Colonic mucosa (tissue), 4 donors: ENCODE results near the gene AMIGO3. TPM values are rescaled to one million over a fixed set of nuclear protein-coding genes. Genes with fewer than 3 reads are reported as not detected.

Experiments
- DNase-seq: peaks from one replicate; pipeline ENCODE4 v3.0.0-alpha.2; 2020
- H3K27ac ChIP-seq: fragments of 200-600 bp; one replicate; pipeline ENCODE4 v1.8.0; 2021
- H3K27me3 ChIP-seq: fragments of 200-600 bp; one replicate; pipeline ENCODE4 v1.8.0; 2021
- H3K36me3 ChIP-seq: fragments of 200-600 bp; one replicate; pipeline ENCODE4 v1.8.0; 2021
- H3K4me1 ChIP-seq: fragments of 200-600 bp; one replicate; pipeline ENCODE4 v1.8.0; 2021; ENCODE audit warnings: mild to moderate bottlenecking
- H3K4me3 ChIP-seq: fragments of 200-600 bp; one replicate; pipeline ENCODE4 v1.8.0; 2021
- H3K9ac ChIP-seq, 2 donors: one replicate each; pipeline ENCODE4 v1.7.0; 2013; ENCODE audit warnings: control low read depth in 2 of 2, low read depth in 2 of 2, low read length in 2 of 2
- H3K9me3 ChIP-seq: fragments of 200-600 bp; one replicate; pipeline ENCODE4 v1.8.0; 2021
- intact Hi-C: fragments of 100-400 bp; cut with DNase I; formaldehyde crosslinking; loops from one replicate; pipeline ENCODE4 v1.14.1; 2022
- total RNA-seq, 2 donors: library from RNA; stranded (reverse); fragmentation: NEBNext Ultra II Directional in 1 of 2; extraction: Animal tissue kit (Norgen Biotek cat#: 25700) in 1 of 2; gene quantifications; one replicate each; pipeline ENCODE4 v1.2.1, GENCODE V29; 2021
- TF ChIP-seq, protein P1 (sequence below): fragments of 200-600 bp; IDR thresholded peaks from one replicate; pipeline ENCODE4 v1.8.0; 2022; ENCODE audit warnings: antibody characterized with exemption, mild to moderate bottlenecking
- donor health status: healthy.
- donor health status: DM: no; HTN: no; CAD: no.
- donor health status: DM: no; HTN: no; CAD: no.

Gene AMIGO3
- total RNA-seq, 2 donors from 2014 or later: 0.16 TPM; not detected in 1

DNA sequence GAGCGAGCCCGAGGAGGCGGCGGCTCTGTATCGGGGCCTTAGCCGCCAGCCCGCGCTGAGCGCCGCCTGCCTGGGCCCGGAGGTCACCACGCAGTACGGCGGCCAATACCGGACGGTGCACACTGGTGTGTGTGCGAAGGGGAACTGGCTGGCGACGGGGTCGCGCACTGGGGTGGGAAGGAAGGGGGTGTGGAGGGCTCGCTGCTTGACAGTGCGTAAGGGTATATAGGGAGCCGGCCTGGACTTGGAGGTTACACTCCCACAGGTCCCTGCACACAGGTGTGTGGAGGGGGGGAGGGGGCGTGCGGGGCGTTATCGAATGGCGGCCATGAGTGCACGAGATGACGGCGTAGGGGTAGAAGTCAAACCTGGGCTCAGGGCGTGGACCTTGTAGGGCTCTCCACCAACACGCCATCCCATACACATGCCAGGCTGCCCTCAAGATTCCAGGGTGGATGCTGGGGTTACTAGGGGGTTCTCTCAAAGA is 44.9 kb downstream of the AMIGO3 start:
- DNase-seq: peak; percentile 35
- TF ChIP-seq, protein P1, sequence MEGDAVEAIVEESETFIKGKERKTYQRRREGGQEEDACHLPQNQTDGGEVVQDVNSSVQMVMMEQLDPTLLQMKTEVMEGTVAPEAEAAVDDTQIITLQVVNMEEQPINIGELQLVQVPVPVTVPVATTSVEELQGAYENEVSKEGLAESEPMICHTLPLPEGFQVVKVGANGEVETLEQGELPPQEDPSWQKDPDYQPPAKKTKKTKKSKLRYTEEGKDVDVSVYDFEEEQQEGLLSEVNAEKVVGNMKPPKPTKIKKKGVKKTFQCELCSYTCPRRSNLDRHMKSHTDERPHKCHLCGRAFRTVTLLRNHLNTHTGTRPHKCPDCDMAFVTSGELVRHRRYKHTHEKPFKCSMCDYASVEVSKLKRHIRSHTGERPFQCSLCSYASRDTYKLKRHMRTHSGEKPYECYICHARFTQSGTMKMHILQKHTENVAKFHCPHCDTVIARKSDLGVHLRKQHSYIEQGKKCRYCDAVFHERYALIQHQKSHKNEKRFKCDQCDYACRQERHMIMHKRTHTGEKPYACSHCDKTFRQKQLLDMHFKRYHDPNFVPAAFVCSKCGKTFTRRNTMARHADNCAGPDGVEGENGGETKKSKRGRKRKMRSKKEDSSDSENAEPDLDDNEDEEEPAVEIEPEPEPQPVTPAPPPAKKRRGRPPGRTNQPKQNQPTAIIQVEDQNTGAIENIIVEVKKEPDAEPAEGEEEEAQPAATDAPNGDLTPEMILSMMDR: no peak

DNA sequence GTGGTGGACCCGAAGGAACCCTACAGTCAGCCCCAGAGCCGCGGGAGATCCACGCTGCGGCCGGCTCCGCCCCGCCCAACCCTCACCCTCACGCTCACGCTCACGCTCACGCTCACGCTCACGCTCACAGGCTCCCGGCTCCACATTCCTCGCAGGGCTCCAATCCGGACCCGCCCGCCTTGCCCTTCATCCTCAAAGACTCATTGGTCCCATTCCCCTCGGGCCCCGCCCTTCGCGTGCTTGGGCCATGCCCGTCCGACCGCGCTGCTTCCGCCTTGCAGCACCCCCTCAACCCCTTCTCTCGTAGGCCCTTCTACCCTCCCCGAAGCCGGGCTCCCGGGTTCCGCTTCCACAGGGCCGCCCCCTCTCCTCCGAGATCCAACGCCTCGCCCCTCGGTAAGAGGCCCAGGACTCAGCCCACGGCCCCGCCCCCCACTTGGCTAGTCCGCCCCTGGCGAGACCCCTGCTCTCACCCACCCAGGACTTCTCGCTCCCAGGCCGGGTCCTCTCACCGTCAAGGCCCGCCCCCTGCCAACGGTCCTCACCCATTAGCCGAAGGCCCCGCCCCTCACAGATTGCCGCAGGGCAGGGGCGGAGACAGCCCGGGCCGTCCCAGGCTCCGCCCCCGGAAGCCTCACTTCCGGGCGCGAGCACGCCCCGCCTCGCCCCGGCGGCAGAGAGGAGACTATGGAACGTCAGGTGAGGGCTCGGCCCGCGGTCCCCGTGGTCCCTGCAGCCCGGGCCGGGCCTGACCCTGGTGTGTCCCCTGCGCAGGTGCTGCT is 45.6 kb downstream of the AMIGO3 start, which contains the start of gene APEH:
APEH (plus strand) TSS at position 637 of the 782 bp plus-strand sequence; CDS start at position 688, 51 bp downstream.
- Histone ChIP-seq H3K4me1 (no peaks in the 10 kb centered on the region), H3K27ac (peak within 1 kb of the TSS; percentile 92), H3K27me3 (no peaks in the 10 kb centered on the region), H3K9me3 (no peaks in the 10 kb centered on the region), H3K4me3 (peak within 1 kb of the TSS; percentile 97), H3K9ac (peak within 1 kb of the TSS; percentile 80 to 88), H3K36me3 (no peaks in the 10 kb centered on the region)
- TF ChIP-seq, protein P1: no peak
- DNase-seq: peak; percentile 97
- intact Hi-C loops: no loop called here

More for the DNA sequence above, 44.9 kb downstream of the AMIGO3 start:
- no peaks in the 10 kb centered on the region for H3K27me3 ChIP-seq
- intact Hi-C loops: no loop called here
- peak overlapping the region; percentile 92 for H3K27ac ChIP-seq
- H3K36me3 ChIP-seq: no peaks in the 10 kb centered on the region
- peak overlapping the region; percentile 97 for H3K4me3 ChIP-seq
- H3K9ac ChIP-seq: peak overlapping the region; percentile 80 to 88
- H3K9me3 ChIP-seq: no peaks in the 10 kb centered on the region
- no peaks in the 10 kb centered on the region for H3K4me1 ChIP-seq

DNA sequence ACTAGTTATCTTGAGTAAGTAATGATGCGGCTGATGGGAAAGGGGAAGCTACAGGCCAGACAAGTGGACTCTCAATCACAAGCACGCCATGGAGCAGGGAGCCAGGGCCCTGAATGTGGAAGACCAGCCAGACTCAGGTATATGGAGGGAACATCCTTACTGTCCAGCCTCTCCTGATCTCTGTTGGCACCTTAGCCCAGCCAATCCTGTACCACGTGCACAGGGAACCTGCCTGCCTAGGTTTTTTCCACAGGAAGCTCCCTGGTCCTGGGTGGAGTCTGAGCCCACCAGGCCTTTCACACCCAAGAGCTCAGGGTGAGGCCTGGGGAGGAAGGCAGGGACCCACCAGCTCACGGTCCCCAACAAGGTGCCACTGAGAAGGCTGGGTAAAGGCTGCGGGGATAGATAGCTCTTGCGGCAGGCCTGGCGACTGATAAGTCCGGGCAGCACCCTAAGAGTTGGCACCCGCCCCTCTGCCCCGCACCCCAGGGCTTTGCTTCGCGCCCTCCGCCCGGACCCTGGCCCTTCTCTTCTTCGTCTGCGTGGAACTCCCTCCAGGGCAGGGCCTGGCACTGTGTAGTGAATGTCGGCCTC is 46.3 kb downstream of the AMIGO3 start:
- no peaks in the 10 kb centered on the region for H3K4me1 ChIP-seq
- intact Hi-C loops: no loop called here
- TF ChIP-seq, protein P1: no peak
- H3K27ac ChIP-seq: peak overlapping the region; percentile 92
- peak overlapping the region; percentile 97 for H3K4me3 ChIP-seq
- H3K9me3 ChIP-seq: no peaks in the 10 kb centered on the region
- peak overlapping the region; percentile 71 to 88 for H3K9ac ChIP-seq
- H3K36me3 ChIP-seq: no peaks in the 10 kb centered on the region
- no peaks in the 10 kb centered on the region for H3K27me3 ChIP-seq
- DNase-seq: peak; percentile 37

DNA sequence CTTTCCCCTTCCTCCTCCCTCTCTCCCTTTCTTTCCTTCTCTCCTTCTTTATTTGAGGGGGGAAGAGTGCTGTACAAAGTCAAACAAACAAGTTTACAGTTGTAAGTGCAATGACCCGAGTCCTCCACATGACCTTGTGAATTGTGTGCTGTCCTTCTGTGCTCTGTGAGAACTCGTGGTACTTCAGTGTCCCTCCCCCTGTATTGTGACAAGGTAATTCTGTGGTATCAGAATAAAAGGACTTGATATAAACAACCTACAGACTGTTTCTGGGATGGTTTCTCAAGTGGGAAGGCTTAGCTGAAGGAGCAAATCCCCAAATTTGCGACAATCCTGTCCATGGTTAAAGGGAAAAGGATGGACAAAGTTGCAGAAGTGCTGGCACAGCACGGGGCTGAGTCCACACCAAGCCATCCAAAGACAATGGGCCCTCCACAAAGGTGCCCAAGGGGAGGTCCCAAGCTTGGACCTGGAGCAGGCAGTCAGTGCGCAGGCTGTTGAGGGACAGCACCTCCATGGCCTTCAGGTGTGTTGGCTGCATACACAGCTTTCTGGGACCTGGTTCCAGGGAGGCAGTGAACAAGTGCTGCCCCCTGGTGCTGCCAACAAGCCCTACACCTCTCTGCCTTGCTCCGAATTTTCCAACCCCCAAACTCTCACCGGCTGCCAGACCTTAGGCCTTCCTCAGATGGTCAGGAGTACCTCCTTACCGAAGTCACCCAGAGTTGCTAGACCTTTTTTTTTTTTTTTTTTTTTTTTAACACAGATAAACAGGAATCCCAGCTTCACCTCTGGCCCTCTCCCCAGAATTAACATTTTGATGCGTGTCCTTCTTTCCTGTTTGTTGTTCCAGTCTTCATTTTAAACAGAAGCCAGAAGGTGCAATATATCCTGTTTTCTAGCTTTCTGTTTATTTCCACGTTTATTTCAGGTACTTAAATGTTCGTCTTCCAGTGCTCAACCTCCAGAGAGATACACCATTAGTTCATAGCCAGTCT is 47.9 kb downstream of the AMIGO3 start:
- peak; percentile 72 for DNase-seq
- no peak overlapping the region for H3K4me3 ChIP-seq
- TF ChIP-seq, protein P1: peak; percentile 81
- no peaks in the 10 kb centered on the region for H3K36me3 ChIP-seq
- H3K27ac ChIP-seq: no peak overlapping the region
- intact Hi-C loops: loop anchor here (2.0 kb wide), 1 partner anchor 133 kb away; no protein-coding TSS in a partner anchor
- H3K9me3 ChIP-seq: no peaks in the 10 kb centered on the region
- H3K9ac ChIP-seq: no peak overlapping the region
- H3K4me1 ChIP-seq: no peaks in the 10 kb centered on the region
- no peaks in the 10 kb centered on the region for H3K27me3 ChIP-seq

DNA sequence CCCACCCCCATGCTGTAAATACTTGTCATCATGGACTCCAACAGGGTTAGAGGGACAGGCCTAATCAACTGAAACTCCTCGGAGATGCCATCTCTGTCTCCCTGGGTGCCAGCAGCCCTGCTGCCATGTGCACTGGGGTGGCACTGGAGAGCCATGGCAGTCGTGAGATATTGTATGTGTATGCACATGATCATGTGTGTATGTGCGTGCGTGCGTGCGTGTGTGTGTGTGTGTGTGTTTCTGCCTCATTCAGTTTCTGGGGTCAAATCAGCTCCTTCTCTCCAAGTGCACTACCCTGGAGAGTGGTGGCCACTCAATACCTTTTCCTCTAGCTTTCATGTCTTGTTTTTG is 48.6 kb downstream of the AMIGO3 start:
- Histone ChIP-seq H3K9me3 (no peaks in the 10 kb centered on the region), H3K4me3 (no peak overlapping the region), H3K27ac (no peak overlapping the region), H3K9ac (no peak overlapping the region), H3K4me1 (no peaks in the 10 kb centered on the region), H3K36me3 (no peaks in the 10 kb centered on the region), H3K27me3 (no peaks in the 10 kb centered on the region)
- intact Hi-C loops: loop anchor here (2.0 kb wide), 1 partner anchor 132 kb away; no protein-coding TSS in a partner anchor
- TF ChIP-seq, protein P1: no peak
- no peak for DNase-seq
